GM19324 (cell line): Measurements from ENCODE around the gene ABCF2.

Experiments used
- ATAC-seq: cut with Tn5 transposase; IDR thresholded peaks from one replicate; pipeline ENCODE4 v1.9.1; 2021; ENCODE audit warnings: mild to moderate bottlenecking, moderate library complexity; ENCODE audit not compliant: unreplicated experiment, low FRiP score

Gene ABCF2

GRCh38 chr7:151197932-151198331, 29.1 kb downstream of the ABCF2 start:
- no peak for ATAC-seq

- no peak for ATAC-seq
Observed at GRCh38 chr7:151195616-151196450, 31.2 kb downstream of the ABCF2 start.

DNA sequence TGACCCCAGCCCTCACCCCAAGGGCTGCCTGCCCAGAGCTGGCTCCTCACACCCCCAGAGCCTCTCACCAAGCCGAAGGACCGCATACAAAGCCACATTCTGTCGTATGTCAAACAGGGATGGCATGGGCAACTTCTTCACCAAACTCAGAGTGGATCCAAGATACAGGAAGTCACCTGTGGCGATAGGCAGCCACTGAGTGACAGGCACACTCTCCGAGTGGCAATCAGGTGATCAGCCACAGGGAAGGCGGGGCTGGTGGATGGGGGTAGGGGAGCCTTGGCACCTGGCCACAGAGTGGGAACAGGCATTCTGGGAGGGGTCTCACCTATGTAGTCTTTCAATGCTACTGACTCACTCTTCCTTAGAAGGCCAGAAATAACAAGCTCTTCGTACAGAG, 32.8 kb downstream of the ABCF2 start:
- no peak for ATAC-seq

GRCh38 chr7:151193203-151193978, 33.6 kb downstream of the ABCF2 start:
- ATAC-seq: no peak

GRCh38 chr7:151192002-151192539, 34.9 kb downstream of the ABCF2 start:
- ATAC-seq: no peak

DNA sequence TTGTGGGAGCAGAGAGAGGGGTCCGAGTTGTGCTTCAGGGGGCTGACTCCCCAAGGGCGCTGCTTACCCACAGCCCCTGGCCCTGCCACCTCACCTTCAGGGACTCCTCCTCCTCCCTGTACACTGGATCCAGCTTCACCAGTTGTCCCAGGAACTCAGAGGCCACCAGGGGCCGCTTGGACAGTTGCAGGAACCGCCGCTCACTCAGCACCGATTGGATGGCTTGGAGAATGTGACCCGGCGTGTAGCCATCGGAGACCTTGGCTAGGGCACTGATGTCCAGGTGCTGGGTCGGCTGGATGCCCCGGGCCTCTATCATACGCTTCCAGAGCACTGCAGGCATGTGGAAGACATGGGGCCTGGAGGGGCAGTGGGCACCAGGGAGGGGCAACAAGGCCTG, 35.5 kb downstream of the ABCF2 start:
- ATAC-seq: no peak

DNA sequence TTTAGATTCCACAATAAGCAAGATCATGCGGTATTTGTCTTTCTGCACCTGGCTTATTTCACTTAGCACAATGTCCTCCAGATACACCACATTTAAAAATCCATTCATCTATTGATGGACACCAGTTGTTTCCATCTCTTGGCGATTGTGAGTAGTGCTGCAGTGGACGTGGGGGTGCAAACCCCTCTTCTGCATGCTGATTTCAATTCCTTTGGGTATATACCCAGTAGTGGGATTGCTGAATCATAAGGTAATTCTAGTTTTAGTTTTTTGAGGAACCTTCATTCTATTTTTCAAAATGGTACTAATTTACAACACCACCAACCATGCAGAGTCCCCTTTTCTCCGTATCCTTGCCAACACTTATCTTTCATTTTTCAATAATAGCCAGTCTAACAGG, 38.0 kb downstream of the ABCF2 start:
- no peak for ATAC-seq

GRCh38 chr7:151188252-151188542, 38.8 kb downstream of the ABCF2 start:
- no peak for ATAC-seq

- ATAC-seq: no peak
Observed at GRCh38 chr7:151187409-151188251, 39.4 kb downstream of the ABCF2 start.

DNA sequence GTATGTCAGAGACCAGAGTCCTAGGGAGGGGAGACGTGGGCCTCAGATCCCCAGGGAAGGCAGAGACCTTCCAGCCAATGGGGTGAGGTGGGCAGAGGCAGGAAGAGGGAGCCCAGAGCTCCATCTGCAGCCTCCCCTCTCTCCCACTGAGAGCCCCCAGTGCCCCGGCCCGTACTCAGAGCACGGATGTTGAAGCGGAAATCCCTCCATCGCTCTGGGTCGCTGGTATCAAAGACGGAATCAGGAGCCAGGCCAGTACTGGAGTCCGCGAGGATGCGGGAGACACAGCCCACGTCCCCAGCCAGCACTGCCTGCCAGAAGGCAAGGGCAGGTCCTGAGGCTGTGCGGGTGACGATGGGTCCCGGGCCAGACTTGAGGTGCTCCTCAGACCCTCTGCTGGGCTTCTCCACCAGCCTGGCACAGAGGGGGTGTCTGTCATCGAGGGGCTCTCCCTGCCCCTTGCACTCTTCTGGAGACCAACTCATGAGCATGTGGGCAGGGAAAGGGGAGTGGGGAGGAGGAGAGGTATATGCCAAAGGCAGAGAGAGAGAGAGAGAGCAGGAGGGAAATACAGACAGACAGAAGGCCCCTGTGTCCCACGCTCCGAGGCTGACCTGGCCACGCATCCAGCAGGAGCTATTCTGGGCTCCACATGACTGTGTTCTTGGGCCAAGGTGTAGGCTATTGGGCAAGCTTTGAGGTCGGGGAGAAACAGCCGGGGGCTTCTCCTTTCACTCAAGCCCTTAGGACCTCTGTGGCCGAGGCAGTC, 40.2 kb downstream of the ABCF2 start, which contains the start of gene ASB10:
Gene ASB10, minus strand, starts transcription at position 611 of the 769 bp plus-strand sequence. Its CDS starts 120 bp downstream, at position 491.
- ATAC-seq: no peak

DNA sequence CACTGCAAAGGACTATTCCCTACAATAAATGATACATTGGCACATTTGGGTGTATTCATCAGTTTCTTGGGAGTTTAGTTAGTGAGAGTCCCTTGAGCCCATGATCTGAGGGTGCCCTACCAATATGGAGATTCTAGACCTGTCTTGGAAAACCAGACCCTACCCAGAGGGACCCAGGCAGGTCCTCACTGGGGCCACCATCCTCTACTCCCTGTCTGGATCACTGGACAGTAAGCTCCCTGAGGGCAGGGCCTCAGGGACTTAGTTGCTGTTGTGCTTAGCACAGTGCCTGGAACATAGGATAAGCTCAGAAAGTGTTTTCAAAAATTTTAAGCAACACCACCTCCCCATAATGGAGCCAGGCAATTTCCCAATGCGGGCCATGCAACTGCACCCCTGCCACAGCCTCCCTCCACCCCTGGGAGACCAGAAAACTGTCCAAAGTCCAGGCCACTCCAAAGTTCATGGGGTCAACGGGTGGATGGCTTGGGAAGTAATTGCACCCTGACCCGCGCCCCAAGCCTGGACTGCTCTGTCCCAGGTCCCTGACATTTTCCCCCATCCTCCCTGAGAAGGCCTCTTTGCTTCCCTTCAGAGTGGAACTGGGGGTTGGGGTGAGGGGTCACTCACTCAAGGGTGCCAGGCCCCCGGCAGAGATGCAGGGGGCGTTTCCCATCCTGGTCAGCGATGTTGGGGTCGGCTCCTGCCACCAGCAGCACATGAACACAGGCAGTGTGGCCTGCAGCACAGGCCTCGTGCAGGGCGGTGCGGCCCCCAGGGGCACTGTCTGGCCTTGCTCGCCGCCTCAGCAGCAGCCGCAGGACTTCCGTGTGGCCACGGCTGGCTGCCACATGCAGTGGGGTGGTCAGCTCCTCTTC, 41.0 kb downstream of the ABCF2 start:
- no peak for ATAC-seq

DNA sequence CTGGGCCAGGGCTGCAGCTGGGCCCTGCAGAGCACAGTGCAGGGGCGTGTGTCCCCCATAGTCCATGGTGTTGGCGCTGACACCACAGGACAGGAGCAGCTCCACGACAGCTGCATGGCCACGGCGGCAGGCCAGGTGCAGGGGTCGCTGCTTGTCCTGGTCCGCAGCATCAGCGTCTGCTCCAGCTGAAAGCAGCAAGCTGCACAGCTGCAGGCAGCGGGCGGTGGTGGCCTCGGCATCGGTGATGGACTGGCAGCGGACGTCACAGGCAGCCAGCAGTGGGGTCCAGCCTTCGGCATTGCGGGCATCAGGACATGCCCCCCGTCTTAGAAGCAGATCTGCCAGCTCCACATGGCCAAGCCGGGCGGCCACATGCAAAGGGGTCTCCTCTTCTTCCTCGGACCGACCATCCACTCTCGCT, 46.0 kb downstream of the ABCF2 start:
- no peak for ATAC-seq

DNA sequence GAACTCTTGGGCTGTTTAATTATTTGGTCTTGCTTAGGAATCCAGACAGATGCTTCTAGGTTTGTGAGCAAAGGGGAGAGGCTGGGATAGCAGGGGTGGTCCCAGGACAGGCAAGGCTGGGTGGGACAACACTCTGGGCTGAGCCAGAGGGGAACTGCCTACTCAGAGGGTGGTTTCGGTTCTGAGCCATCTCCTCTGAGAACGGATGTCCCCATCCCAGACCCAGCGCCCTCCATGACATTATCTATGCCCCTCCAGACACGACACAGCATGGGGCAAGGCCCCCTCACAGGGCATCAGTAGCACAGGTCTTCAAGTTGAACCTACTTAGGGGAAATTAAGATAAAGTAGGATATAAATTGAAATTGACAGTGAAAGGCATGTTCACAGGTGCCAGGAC, 47.1 kb downstream of the ABCF2 start:
- no peak for ATAC-seq

GRCh38 chr7:151179287-151179860, 47.6 kb downstream of the ABCF2 start:
- ATAC-seq: no peak

DNA sequence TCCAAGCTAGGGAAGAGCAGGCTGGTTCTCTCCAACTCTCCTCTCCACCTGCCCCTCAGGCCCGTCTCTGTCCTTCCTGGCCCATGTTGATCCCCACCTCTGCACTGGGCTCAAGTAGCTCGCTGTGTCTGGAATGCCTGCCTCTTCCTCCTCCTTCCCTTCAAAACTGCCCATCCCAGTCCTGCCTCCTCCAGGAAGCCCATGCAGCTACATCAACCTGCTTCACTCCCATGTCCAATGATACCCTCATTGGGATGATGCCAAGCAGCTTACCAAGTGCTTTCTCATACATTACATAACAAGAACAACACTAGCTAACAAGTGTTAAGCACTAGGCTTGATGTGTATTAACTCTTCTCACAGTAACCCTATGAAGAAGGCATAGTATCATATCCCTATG, 48.2 kb downstream of the ABCF2 start:
- ATAC-seq: no peak

DNA sequence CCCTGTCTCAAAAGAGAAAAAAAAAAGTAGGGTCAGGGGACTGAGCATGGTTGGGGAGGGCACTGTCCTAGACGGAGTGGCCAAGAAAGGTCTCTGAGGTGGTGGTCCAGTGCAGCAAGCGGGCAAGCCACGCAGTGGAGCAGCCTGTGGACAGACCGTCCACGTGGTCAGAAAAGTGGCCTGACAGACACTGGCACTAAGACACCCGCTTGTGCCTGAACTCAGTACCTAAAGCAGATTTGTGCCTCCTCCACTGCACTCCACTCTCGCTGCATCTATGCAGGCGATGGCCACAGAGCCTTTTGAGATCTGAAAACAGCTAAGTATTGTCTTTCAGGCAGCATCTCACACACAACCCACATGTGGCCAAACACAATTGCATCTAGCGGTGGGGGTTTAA, 48.8 kb downstream of the ABCF2 start:
- no peak for ATAC-seq

GRCh38 chr7:151177310-151177709, 49.7 kb downstream of the ABCF2 start:
- ATAC-seq: no peak

DNA sequence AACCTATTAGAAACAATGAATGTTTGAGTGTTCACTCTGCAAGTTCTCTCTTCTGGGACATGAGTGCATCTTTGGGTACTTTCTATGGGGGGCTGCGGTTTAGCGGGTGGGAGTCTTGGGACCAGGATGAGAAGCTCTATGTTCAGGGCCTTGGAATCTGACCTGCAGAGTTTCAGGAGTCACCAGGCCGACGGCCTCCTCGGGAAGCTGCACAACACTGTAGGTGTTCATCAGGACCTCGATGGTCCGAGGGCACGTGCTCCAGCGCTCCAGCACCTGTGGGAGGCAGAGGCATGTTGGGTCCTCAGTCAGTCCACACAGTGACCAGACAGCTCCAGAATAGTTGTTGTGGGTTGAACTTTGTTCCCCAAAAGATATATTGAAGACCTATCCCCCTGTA, 50.6 kb downstream of the ABCF2 start:
- no peak for ATAC-seq
